Skeletal muscle tissue (tissue), 4 donors: ENCODE results near the gene MAML1. TPM values are rescaled to one million over a fixed set of nuclear protein-coding genes. Genes with fewer than 3 reads are reported as not detected.

Experiments used
- H3K27ac ChIP-seq: one replicate; pipeline ENCODE4 v1.7.0; 2013; ENCODE audit warnings: mild to moderate bottlenecking, low read depth, low read length, inconsistent platforms
- H3K27me3 ChIP-seq, 3 donors: one replicate each; pipeline ENCODE4 v1.7.0; 2013; ENCODE audit warnings: low read length in 3 of 3; ENCODE audit not compliant: control insufficient read depth in 3 of 3, insufficient read depth in 3 of 3
- H3K36me3 ChIP-seq, 3 donors: one replicate each; pipeline ENCODE4 v1.7.0; 2013; ENCODE audit warnings: low read length in 3 of 3; ENCODE audit not compliant: control insufficient read depth in 3 of 3, insufficient read depth in 3 of 3
- H3K4me1 ChIP-seq, 3 donors: one replicate each; pipeline ENCODE4 v1.7.0; 2013; ENCODE audit warnings: low read length in 3 of 3, mild to moderate bottlenecking in 3 of 3; ENCODE audit not compliant: control insufficient read depth in 3 of 3, insufficient read depth in 3 of 3
- H3K4me3 ChIP-seq, 3 donors: one replicate each; pipeline ENCODE4 v1.7.0; 2013; ENCODE audit warnings: low read length in 3 of 3
- H3K9ac ChIP-seq, 3 donors: one replicate each; pipeline ENCODE4 v1.7.0; 2013; ENCODE audit warnings: low read length in 3 of 3, mild to moderate bottlenecking in 3 of 3, moderate library complexity in 2 of 3, low read depth in 1 of 3
- H3K9me3 ChIP-seq, 3 donors: one replicate each; pipeline ENCODE4 v1.7.0; 2013; ENCODE audit warnings: low read length in 3 of 3; ENCODE audit not compliant: control insufficient read depth in 3 of 3
- total RNA-seq: library from RNA; depleted of rRNA; stranded (reverse); fragments of >200 nt; gene quantifications from one replicate; pipeline ENCODE4 v1.2.3, GENCODE V29; 2014
- donor health status: Osteomylitis.

The MAML1 gene
- total RNA-seq, 1 donor from 2014 or later, result 7.8 TPM

GRCh38 chr5:179795863-179796833 is 63.5 kb downstream of the MAML1 start:
- H3K4me1 ChIP-seq, result peaks cover 31 to 47% (median 43%) of the 10 kb centered on the region in 3 donors

DNA sequence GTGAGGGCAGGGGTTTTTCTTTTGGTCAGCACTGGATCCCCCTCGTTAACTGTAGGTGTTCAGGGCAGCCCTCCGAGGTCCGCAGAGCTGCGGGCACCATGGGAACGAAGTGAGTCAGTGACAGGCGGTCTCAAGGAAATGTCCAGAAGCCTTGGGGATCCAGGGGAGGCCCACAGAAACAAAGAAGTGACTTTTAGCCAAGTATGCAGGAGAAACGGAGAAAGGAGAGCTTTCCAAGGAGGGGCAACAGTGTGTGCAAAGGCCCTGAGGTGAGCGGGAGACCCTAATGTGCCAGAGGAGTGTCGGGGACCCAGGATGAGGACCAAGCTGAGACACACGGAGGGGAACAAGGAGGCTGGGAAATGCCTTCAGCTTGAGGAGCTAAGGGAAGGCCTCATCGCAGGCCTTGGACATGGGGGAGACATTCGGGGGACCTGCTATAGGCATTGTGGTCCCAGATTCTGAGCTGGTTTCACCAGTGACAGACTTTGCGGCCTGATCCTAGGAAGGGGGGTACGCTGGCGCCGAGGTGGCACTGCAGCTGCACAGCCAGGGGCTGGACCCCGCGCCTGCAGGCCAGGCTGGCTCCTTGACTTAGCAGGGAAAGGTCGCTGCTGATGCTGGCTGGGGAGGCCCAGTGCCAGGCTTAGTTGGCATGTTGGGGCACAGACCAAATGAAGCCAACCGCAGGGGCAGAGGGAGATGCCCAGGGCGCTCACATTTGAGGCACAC is 64.4 kb downstream of the MAML1 start:
- Histone ChIP-seq H3K4me1 (peaks cover 30 to 49% (median 45%) of the 10 kb centered on the region in 3 donors), H3K4me3 (peak overlapping the region in 2 of 3 donors; percentile 23 to 60), H3K9me3 (no peaks in the 10 kb centered on the region), H3K36me3 (peaks cover 29 to 35% (median 31%) of the 10 kb centered on the region in 3 donors), H3K9ac (peak overlapping the region; percentile 43 to 82 (median 67)), H3K27ac (peak overlapping the region; percentile 47), H3K27me3 (no peaks in the 10 kb centered on the region)

More at GRCh38 chr5:179795863-179796833, 63.5 kb downstream of the MAML1 start:
- peak overlapping the region; percentile 43 to 72 (median 60) for H3K4me3 ChIP-seq
- no peaks in the 10 kb centered on the region for H3K9me3 ChIP-seq
- peaks cover 29 to 35% (median 32%) of the 10 kb centered on the region in 3 donors for H3K36me3 ChIP-seq
- H3K27me3 ChIP-seq, result no peaks in the 10 kb centered on the region
- H3K27ac ChIP-seq, result peak overlapping the region; percentile 47
- peak overlapping the region; percentile 43 to 82 (median 69) for H3K9ac ChIP-seq

- H3K27ac ChIP-seq, result no peak overlapping the region
- peak overlapping the region in 1 of 3 donors; percentile 33 for H3K9ac ChIP-seq
- no peaks in the 10 kb centered on the region for H3K27me3 ChIP-seq
- peaks cover 28 to 53% (median 48%) of the 10 kb centered on the region in 3 donors for H3K4me1 ChIP-seq
- H3K4me3 ChIP-seq, result no peak overlapping the region
- H3K36me3 ChIP-seq, result peaks cover 29 to 32% (median 29%) of the 10 kb centered on the region in 3 donors
- no peaks in the 10 kb centered on the region for H3K9me3 ChIP-seq
These were observed 65.1 kb downstream of the MAML1 start for GRCh38 chr5:179797741-179798140.

DNA sequence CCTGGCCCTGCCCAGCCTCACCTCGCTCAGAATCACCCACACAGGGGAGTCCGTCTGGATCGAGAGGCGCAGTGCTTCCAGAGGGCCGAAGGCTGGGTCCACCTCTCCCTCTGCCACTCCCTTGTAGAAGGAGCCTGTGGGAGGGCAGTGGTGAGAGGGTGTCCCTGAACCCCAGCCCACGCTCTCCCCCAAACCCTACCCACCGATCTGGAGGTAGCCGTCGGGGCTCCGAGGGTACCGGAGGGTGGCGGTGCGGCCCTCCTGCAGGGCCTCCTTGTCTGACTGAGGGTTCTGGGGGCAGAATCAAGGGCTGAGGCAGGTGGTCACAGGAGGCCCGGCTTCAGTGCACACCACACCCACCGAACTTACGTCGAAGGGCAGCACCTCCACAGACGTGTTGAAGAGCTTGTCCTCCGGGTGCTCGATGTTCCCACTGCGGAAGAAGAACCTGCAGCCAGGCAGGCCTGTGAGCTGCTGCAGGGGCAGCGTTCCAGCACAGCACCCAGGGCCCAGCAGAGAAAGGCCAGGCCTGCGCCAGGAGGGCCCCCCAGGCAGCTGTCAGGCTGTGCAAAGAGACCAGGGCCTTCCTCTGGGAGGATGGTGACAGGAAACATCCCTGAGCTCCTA is 65.6 kb downstream of the MAML1 start:
- no peak overlapping the region for H3K4me3 ChIP-seq
- peaks cover 29 to 53% (median 49%) of the 10 kb centered on the region in 3 donors for H3K4me1 ChIP-seq
- H3K9ac ChIP-seq, result peak overlapping the region in 1 of 3 donors; percentile 33
- no peaks in the 10 kb centered on the region for H3K9me3 ChIP-seq
- no peak overlapping the region for H3K27ac ChIP-seq
- H3K36me3 ChIP-seq, result peaks cover 29 to 32% (median 29%) of the 10 kb centered on the region in 3 donors
- H3K27me3 ChIP-seq, result no peaks in the 10 kb centered on the region

- H3K36me3 ChIP-seq, result peaks cover 29 to 32% (median 29%) of the 10 kb centered on the region in 3 donors
- no peaks in the 10 kb centered on the region for H3K27me3 ChIP-seq
- H3K4me3 ChIP-seq, result no peak overlapping the region
- H3K9ac ChIP-seq, result peak overlapping the region in 1 of 3 donors; percentile 25
- peaks cover 22 to 52% (median 47%) of the 10 kb centered on the region in 3 donors for H3K4me1 ChIP-seq
- H3K9me3 ChIP-seq, result no peaks in the 10 kb centered on the region
- H3K27ac ChIP-seq, result no peak overlapping the region
These were observed 66.4 kb downstream of the MAML1 start for GRCh38 chr5:179798771-179799643.

GRCh38 chr5:179799644-179799973 is 67.0 kb downstream of the MAML1 start:
- Histone ChIP-seq H3K9me3 (no peaks in the 10 kb centered on the region), H3K36me3 (peaks cover 29 to 32% (median 29%) of the 10 kb centered on the region in 3 donors), H3K9ac (no peak overlapping the region), H3K4me3 (no peak overlapping the region), H3K27ac (no peak overlapping the region), H3K4me1 (peaks cover 16 to 52% (median 47%) of the 10 kb centered on the region in 3 donors), H3K27me3 (no peaks in the 10 kb centered on the region)

GRCh38 chr5:179800071-179800695 is 67.6 kb downstream of the MAML1 start:
- H3K4me3 ChIP-seq, result no peak overlapping the region
- peaks cover 29 to 32% (median 29%) of the 10 kb centered on the region in 3 donors for H3K36me3 ChIP-seq
- H3K9ac ChIP-seq, result no peak overlapping the region
- no peak overlapping the region for H3K27ac ChIP-seq
- H3K27me3 ChIP-seq, result no peaks in the 10 kb centered on the region
- peaks cover 21 to 52% (median 48%) of the 10 kb centered on the region in 3 donors for H3K4me1 ChIP-seq
- H3K9me3 ChIP-seq, result no peaks in the 10 kb centered on the region

DNA sequence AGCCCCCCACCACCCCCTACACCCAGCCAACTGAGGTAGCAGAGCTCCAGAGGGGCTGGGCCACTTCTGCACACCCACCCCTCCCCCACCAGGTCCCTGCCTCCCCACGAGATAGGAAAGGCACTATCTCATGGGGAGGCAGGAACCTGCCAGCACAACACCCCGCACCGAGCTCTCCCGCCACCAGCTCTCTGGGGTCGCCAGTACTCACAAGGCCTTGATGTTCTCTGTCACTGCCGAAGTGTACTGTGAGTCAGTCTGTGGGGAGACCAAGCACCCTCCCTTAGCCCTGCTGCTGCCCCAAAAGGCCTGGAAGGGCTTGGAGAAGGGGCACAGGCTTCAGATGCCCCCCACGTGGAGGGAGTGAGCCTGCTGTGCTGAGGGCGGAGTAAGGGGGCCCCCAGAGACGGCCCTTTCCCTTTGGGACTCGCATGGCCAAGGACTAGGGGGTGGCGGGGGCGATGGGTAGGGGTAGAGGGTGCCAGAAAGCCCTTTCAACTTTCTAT is 68.1 kb downstream of the MAML1 start:
- H3K4me3 ChIP-seq, result no peak overlapping the region
- no peaks in the 10 kb centered on the region for H3K27me3 ChIP-seq
- H3K9me3 ChIP-seq, result no peaks in the 10 kb centered on the region
- no peak overlapping the region for H3K9ac ChIP-seq
- H3K27ac ChIP-seq, result no peak overlapping the region
- peaks cover 26 to 51% (median 46%) of the 10 kb centered on the region in 3 donors for H3K4me1 ChIP-seq
- H3K36me3 ChIP-seq, result peaks cover 29 to 32% (median 29%) of the 10 kb centered on the region in 3 donors
